HG02642 (cell line): Measurements from ENCODE around the gene ZNF133.
"Not testable (repeated sequence)": the region's sequence is repeated elsewhere in the genome, so short reads cannot be mapped to it uniquely, and the experiment has no call there.

Experiments
- ATAC-seq: cut with Tn5 transposase; IDR thresholded peaks from one replicate; pipeline ENCODE4 v1.9.1; 2021; ENCODE audit warnings: mild to moderate bottlenecking; ENCODE audit not compliant: unreplicated experiment, poor library complexity

The ZNF133 gene

DNA sequence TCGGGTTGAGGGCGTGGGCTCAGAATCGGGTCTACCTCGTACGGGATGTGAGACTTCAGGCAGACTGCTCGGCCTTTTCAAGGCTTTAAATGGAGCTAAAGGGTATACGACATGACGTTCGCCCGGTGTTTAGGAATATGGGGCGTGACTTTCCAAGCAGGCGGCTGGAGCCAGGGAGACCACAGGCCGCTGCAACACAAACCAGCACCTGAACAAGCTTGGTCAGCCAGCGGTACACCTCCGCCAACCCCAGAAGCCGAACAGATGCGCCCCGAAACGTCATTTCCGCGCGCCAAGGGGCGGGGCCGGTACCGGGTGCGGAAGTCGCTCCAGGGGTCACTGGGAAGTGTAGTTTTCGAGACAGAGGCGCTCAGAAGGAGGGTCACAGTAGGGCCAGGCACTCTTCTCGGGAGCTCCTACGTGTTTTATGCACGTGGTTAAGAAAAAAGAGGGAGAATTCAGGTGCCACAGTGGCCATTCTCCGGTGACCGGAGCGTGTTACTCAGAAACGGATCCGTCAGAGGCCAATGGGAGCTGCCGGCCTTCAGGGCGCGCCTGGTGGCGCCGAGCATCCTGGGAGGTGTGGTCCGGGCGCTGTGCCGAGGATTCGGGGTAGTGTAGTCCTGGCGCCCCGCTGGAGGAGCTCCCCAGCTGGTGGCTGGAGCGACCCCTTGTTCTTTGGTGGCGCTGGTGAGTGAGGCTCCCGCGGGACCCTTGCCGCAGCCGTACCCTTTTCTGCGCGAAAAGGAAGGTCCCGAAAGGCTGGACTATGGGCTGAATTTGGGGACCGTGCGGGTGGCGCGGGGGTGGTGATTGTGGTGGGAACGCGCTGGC is at the start of gene ZNF133:
TSS of gene ZNF133 (plus strand) at position 613 of the 834 bp plus-strand sequence. CDS start 17,160 bp downstream, outside the sequence.
- peak; percentile 98 for ATAC-seq

DNA sequence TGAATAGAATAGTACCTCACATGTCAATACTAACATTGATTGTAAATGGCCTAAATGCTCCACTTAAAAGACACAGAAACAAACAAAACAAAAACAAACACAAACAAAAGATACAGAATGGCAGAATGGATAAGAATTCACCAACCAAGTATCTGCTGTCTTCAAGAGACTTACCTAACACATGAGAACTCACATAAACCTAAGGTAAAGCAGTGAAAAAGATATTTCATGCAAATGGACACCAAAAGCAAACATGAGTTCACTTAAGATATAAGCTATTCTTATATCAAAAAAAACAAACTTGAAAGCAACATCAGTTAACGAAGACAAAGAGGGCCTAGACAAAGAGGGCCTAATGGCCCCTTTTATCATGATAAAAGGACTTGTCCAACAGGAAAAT is 47.3 kb upstream of the ZNF133 start:
- ATAC-seq, result no peak

DNA sequence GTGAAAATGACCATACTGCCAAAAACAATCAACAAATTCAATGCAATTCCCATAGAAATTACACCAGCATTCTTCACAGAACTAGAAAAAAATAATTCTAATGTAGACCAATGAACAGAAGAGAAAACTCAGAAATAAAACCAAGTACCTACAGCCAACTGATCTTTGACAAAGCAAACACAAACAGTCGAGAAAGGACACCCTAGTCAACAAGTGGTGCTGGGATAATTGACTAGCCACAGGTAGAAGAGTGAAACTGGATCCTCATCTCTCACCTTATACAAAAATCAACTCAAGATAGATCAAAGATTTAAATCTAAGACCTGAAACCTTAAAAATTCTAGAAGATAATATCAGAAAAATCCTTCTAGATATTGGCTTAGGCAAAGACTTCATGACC is 44.5 kb upstream of the ZNF133 start:
- ATAC-seq, result no peak

DNA sequence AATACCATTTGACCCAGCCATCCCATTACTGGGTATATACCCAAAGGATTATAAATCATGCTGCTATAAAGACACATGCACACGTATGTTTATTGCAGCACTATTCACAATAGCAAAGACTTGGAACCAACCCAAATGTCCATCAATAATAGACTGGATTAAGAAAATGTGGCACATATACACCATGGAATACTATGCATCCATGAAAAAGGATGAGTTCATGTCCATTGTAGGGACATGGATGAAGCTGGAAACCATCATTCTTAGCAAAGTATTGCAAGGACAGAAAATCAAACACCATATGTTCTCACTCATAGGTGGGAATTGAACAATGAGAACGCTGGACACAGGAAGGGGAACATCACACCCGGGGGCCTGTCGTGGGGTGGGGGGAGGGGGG is 39.8 kb upstream of the ZNF133 start:
- ATAC-seq, result not testable (repeated sequence)

DNA sequence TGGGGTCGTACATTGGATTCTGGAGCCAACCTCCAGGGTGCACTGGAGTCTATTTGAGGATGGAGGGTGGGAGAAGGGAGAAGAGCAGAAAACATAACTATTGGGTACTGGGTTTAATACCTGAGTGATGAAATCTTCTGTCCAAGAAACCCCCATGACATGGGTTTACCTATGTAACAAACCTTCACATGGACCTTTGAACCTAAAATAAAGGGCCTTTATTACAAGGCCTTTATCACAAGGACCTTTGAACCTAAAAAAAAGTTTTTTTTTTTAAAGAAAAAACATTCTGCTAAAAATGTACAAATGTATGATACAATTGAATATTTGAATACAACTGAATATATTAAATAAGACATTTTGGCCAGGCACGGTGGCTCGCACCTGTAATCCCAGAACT is 38.1 kb upstream of the ZNF133 start:
- no peak for ATAC-seq

DNA sequence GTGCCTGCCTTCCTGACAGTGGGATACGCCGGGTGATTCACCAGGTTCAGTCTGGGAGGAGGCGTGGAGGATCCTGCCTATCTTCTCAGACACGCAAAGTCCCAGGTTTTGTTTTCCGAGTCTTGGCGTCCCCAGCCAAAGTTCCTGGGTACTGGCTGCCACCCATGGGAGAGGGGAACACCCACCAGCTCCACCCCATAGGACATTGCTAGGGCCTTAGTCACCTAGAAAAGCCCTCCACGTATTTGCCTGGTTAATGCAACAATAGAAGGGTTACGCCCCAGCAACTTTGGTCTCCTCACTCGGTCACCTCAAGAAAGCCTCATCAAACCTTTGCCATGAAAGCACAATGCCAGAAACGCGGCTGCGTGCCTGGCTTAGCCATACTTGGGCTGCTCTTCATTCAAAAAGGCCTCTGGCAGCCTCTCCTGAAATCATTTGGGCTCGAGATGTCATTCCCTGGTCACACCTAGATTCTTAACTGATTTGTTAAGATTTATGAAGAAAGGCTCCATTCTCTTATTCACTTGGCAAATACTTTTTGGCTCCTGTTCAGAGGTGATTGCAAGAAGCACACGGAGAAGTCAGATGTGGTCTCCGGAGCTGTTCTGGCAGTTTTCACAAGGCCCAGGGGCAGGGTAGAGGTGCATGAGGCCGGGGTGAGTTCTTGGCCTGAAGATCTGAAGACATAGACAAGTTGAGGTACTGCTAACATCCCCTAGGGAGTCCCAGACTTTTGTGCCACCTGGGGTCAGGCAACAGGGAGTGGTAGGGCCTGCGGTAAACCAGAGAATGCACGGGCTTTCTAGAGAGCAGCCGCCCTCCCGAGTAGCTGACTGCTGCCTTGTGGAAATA is 35.5 kb upstream of the ZNF133 start:
- no peak for ATAC-seq

DNA sequence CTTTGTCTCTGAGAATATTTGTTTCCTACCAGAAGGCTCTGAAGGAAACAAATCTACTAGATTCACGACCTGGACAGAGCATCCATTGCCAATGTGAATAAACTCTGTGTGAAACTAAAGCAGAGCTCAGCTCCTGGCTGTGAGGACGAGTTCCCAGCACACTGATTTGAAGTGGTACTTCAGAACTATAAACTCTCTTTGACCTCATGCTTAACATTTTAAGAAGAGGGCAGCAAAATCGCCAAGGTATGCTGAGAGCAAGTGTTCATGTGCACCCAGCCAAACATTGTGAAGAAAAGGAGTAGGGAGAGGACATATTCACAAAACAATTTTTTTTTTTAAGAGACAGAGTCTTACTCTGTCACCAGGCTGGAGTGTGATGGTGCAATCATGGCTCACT is 33.7 kb upstream of the ZNF133 start:
- no peak for ATAC-seq

DNA sequence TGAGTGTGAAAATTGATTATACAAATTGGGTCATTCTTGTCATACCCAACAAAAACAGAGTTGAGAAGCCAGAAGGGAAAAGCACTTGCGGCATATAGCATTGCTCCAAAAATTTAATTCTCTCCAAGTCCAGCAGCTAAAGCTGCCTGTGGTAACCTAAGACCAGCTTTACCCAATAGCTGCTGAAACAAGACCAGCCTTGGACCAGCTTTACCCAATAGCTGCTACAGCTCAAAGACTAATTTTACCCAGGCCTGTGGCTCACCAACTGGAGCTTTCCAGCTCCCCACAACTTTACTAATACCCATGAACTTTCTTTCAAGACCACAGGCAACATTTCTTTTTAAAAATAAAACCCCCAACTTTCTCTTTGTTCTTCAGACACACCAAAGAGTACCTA is 32.8 kb upstream of the ZNF133 start:
- ATAC-seq, result no peak

DNA sequence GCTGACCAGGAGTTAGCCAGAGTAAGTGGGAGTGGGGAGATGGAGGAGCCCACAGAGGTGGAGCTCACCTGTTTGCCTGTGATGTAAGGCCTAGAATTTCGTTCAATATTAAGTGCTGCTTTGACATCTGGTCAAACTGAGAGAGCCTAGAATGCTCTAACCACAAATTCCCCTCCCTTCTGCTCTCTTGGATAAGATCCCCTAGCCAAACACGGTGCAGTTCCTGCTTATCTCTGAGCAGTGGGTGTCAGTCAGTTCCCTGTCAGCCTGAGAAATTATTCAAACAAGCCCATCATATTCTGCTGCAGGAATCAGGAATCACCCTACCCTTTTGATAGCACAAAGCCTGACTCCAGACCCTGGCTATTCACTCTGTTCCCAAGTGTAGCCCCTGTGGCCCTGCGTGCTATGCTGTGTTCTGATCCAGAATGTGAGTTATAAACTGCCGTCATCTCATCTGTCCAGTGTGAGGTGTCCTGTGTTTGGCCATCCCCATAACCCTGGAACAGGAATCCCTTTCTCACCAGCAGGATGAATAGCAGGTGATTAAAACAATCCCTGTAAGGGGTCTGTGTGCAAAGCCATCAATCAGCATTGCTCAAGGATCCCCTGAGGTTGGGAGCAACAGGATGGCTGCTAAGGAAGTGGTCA is 31.8 kb upstream of the ZNF133 start:
- no peak for ATAC-seq

DNA sequence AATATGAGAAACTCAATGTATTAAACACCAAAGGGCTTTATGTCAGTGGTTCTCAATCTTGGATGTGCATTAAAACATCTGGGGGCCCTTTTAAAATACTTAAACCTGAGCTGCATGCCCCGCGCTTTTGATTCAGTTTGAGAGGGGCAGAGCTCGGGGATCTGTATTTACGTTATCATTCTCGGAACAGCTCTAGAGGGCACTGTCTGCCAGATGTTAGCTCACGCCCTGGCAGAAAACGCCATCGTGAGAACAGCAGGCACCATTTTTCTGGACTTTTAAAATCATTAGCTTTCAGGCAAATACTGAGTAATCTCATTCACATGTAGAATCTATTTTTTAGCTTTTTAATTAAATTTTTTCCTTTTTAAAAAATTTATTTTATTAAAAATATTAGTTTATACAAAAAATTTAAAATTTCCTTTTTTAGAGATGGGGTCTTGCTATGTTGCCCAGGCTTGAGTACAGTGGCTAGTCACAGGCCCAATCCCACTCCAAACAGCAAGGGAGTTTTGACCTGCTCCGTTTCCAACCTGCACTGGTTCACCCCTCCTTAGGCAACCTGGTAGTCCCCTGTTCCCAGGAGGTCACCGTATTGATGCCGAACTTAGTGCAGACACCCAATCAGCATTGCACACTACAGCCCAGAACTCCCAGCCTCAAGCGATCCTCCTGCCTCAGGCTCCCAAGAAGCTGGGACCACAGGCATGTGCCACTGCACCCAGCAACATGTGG is 30.0 kb upstream of the ZNF133 start:
- ATAC-seq, result no peak

DNA sequence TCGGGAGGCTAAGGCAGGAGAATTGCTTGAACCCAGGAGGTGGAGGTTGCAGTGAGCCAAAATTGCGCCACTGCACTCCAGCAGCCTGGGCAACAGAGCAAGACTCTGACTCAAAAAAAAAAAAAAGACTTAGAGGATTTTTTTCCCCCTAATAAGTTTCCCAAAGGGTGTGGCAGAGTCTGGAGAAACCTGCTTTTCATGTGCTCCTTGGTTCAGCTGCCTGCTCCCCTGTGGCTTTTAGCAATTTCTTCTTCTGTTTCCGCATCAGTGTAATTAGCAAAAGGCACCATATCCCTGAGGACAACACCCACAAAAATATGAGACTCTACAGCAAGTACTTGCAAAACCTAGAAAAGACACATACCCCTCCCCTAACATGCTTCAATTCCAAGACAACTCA is 28.6 kb upstream of the ZNF133 start:
- ATAC-seq, result no peak

DNA sequence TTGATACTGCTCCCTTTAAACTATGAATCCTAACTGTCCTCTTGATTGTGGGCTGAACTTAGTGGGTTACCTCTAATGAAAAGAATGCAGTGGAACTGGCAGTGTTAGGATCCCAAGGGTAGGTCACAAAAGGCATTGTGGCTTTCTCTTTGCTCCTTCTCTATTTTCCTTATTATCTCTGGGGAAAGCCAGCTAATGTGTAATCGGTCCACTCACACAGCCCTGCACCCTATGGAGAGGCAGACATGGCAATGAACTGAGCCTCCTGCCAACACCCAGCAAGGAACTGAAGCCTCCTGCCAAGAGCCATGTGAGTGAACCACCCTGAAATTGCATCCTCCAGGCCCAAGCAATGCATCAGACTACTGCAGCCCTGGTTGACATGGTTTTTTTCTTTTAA is 24.6 kb upstream of the ZNF133 start:
- no peak for ATAC-seq

DNA sequence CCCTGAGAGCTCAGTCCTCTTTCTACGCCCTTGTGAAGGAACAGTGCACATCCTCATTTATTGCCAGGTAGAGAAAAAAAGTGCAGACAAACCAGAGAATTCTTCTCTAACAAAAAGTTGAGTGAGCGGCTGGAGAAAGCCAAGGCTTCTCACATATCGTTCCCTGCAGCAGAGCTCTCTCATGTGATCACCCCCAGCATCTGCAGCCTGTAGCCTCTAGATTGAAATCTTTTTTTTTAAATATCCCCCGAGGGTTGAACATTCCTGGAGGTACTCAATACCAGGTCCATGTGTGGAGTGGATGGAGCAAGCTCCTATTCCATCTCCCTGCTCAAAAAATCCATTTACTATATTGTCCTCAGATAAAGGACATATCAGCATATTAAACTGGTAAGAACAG is 22.9 kb upstream of the ZNF133 start:
- no peak for ATAC-seq

DNA sequence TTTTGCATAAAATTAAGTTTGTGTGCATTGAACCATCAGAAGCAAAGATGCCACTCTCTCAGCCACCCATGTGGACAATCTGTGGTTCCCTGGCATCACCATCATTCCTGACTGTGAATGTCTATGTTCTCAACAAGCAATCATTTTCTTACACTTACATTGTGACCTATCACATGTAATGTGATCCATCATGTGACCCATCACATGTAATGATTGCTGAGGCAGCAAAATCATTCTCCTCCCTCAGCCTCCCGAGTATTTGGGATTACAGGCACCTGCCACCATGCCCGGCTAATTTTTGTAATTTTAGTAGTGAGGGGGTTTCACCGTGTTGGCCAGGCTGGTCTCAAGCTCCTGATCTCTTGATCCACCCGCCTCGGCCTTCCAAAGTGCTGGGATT is 22.0 kb upstream of the ZNF133 start:
- no peak for ATAC-seq

DNA sequence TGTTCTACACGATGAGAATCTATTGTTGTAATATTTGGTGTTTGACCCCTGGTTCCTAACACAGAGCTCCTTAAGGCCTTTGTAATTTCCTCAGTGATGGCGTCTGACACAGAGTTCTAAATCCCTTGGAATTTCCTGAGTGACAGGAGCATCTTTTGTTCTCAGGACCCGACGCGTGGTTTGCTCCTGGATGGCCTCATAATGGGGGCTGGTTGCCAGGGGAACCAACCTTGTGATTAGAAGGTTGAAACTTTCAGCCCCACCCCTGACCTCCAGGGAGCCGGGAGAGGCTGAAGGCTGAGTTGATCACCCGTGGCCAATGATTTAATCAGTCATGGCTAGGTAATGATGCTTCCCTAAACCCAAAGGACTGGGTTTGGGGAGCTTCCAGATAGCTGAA is 20.5 kb upstream of the ZNF133 start:
- no peak for ATAC-seq

DNA sequence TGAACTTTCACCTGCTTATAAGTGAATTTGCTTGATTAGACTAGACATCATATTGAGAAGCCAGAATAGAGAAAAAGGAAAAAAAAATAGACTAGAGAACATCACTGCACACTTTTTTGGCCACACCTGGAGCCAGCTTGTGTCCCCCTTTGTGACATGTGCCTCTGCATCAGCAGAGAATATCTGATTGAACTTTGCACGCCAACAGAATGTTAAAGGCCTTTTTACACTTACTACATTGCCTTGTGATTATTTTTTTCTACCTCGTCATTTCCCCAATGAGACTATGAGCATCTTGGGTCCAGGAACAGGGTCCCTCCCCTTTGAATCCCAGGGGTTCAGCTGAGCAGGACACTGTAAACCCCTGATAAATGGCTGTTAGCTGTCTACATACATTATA is 17.2 kb upstream of the ZNF133 start:
- no peak for ATAC-seq

DNA sequence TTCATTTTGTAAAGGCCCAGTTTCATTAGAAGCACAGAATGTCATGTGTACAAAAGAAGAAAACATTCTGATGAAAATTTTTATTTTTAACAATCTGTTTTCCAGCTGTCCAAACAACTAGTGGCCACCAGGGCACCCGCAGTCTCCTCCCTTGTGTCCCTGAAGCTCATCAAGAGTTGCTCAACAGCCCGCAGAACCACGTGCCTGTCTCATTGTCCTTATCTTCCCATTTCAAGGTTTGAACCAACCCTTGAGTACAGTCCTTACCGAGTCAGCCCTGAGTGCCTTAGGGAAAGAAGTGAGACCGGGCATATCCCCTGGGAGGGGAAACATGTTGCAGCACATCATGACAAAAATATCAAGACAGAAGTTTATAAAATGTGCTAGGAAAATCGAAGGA is 15.9 kb upstream of the ZNF133 start:
- ATAC-seq, result no peak

DNA sequence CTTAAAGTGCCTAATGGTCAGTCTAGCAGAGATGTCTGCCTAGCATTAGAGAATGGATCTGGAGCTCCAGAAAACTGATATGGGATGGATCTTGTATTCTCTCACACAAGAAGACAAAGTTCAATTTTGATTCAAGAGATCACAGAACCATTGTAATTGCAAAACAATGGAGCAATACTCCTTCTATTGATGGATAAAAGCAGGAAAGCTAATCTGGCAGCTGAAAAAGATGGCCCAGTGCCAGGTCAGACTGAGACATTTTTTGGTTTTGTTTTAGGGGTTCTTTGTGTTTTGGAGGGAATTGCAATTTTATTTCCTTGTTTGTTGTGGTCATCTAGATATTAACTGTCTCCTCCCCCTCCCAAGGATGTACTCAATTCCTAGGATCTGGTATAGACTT is 14.6 kb upstream of the ZNF133 start:
- no peak for ATAC-seq

DNA sequence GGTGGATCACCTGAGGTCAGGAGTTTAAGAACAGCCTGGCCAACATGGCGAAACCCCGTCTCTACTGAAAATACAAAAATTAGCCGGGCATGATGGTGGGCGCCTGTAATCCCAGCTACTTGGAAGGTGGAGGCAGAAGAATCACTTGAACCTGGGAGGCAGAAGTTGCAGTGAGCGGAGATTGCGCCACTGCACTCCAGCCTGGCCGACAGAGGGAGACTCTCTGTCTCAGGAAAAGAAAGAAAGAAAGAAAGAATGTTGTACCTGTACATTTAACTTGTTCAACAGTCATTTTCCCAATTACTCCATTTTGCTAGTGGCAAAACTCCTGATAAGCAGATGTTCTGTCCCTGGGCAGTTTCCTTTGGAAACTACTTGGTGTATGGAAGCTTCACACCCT is 12.4 kb upstream of the ZNF133 start:
- ATAC-seq, result not testable (repeated sequence)

DNA sequence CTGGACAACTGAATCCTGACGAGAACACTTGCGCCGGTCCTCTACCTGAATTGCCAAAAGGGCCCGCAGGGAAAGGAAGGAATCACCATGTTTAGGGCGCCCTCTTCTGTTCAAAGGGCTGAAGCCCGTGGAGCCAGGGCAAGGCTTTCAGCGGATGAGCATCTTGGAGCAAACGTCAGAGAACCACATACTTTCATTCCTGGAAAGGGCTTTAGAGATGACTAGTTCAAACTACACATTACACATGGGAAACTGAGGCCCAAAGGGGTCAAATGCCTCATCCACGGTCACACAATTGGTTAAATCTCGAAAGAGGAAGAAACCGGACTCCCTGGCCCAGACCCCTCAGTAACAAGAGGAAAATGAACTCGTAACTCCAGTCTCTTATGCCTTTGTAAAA is 11.5 kb upstream of the ZNF133 start:
- no peak for ATAC-seq
